Colonic mucosa (tissue), 4 donors: Measurements from ENCODE around the gene AIRE. TPM values are rescaled to one million over a fixed set of nuclear protein-coding genes. Genes with fewer than 3 reads are reported as not detected.
"Not testable (repeated sequence)": the region's sequence is repeated elsewhere in the genome, so short reads cannot be mapped to it uniquely, and the experiment has no call there.

ENCODE experiments used
- DNase-seq: peaks from one replicate; pipeline ENCODE4 v3.0.0-alpha.2; 2020
- H3K27ac ChIP-seq: fragments of 200-600 bp; one replicate; pipeline ENCODE4 v1.8.0; 2021
- H3K27me3 ChIP-seq: fragments of 200-600 bp; one replicate; pipeline ENCODE4 v1.8.0; 2021
- H3K36me3 ChIP-seq: fragments of 200-600 bp; one replicate; pipeline ENCODE4 v1.8.0; 2021
- H3K4me1 ChIP-seq: fragments of 200-600 bp; one replicate; pipeline ENCODE4 v1.8.0; 2021; ENCODE audit warnings: mild to moderate bottlenecking
- H3K4me3 ChIP-seq: fragments of 200-600 bp; one replicate; pipeline ENCODE4 v1.8.0; 2021
- H3K9ac ChIP-seq, 2 donors: one replicate each; pipeline ENCODE4 v1.7.0; 2013; ENCODE audit warnings: control low read depth in 2 of 2, low read depth in 2 of 2, low read length in 2 of 2
- H3K9me3 ChIP-seq: fragments of 200-600 bp; one replicate; pipeline ENCODE4 v1.8.0; 2021
- CTCF ChIP-seq: fragments of 200-600 bp; IDR thresholded peaks from one replicate; pipeline ENCODE4 v1.8.0; 2022; ENCODE audit warnings: antibody characterized with exemption, mild to moderate bottlenecking
- intact Hi-C: fragments of 100-400 bp; cut with DNase I; formaldehyde crosslinking; loops from one replicate; pipeline ENCODE4 v1.14.1; 2022
- total RNA-seq, 2 donors: library from RNA; stranded (reverse); fragmentation: NEBNext Ultra II Directional in 1 of 2; extraction: Animal tissue kit (Norgen Biotek cat#: 25700) in 1 of 2; gene quantifications; one replicate each; pipeline ENCODE4 v1.2.1, GENCODE V29; 2021
- donor health status: healthy.
- donor health status: DM: no; HTN: no; CAD: no.
- donor health status: DM: no; HTN: no; CAD: no.

Gene AIRE
- total RNA-seq: under 1 TPM in 1 of 2 donors, not detected in 1; 0.11 TPM

GRCh38 chr21:44285138-44285992 is at the start of gene AIRE:
TSS of gene AIRE (plus strand) at chr21:44285876. CDS start at chr21:44286007, 131 bp downstream.
- Histone ChIP-seq H3K4me1 (no peaks in the 10 kb centered on the region), H3K4me3 (no peak within 1 kb of the TSS)

DNA sequence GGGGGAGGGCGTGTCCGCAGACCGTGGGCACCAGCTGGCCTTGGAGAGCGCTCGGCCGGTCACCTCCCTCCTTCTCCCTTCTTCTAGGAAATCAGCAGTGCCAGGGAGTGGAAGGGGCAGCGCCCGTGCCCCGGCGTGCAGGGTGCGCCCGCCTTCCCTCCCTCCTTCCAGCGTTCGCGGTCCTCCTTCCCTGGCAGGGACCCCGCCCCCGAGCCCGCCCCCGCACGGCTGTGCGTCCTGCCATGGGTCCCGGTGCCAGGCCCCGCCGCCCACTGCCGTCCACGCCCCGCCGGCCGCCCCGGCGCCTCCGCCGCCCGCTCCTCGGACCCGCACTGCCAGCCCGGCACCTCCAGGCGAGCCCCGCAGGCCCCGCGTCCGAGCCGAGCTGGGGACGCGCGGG is 45.3 kb upstream of the AIRE start:
- H3K9ac ChIP-seq, H3K27ac ChIP-seq, H3K36me3 ChIP-seq, H3K9me3 ChIP-seq, H3K4me1 ChIP-seq, H3K4me3 ChIP-seq, DNase-seq, H3K27me3 ChIP-seq, intact Hi-C loops: not testable (repeated sequence)

More at GRCh38 chr21:44285138-44285992, at the start of gene AIRE:
- no peaks in the 10 kb centered on the region for H3K36me3 ChIP-seq
- no peak for DNase-seq
- TF ChIP-seq CTCF: no peak
- H3K27ac ChIP-seq: no peak within 1 kb of the TSS
- H3K9me3 ChIP-seq: no peaks in the 10 kb centered on the region
- H3K27me3 ChIP-seq: peaks cover 12% of the 10 kb centered on the region
- no peak within 1 kb of the TSS for H3K9ac ChIP-seq
- intact Hi-C loops: no loop called here

DNA sequence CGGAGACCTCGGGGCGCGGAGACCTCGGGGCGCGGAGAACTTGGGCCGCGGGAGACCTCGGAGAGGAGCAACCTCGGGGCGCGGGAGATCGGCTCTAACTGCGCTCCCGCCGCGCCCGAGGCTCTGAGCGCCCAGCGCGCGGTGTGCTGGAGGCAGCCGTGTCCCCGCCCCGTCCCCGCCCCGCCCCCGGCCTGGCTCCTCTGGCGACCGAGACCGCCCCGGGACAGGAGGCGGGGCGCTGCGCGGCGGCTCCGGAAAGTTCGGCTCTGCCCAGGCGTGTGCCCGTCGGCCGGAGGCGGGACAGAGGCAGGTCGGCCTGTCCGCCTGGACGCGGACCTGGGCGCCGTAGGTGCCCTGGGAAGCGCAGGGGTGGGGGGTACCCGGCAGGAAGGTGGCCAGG is 44.8 kb upstream of the AIRE start, which contains the start of gene ICOSLG:
Gene ICOSLG, minus strand, starts transcription at position 102 of the 400 bp plus-strand sequence. CDS start 126 bp downstream, outside the sequence.
- H3K4me1 ChIP-seq, intact Hi-C loops, H3K27me3 ChIP-seq, H3K36me3 ChIP-seq, H3K9me3 ChIP-seq, H3K9ac ChIP-seq, DNase-seq, H3K4me3 ChIP-seq, H3K27ac ChIP-seq: not testable (repeated sequence)

DNA sequence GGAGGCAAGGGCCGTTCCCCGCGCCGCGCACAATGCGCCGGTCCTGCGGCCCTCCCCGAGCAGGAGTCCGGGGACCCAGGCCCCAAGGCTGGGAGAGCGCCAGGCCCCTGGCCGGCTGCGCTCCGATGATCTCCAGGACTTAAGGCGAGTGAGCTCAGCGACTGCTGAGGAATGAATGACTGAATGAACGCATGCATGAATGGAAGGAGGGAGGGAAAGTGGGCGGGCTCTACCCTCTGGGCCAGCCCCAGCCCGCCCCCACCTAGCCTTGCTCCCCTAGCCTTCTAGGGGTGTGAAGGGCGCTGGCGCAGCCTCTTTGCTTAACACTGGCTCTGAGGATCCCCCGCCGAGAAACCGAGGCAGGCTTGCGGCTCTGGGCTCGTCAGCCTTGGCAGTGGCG is 44.4 kb upstream of the AIRE start:
- H3K27ac ChIP-seq, H3K4me1 ChIP-seq, intact Hi-C loops, H3K9me3 ChIP-seq, H3K4me3 ChIP-seq, H3K36me3 ChIP-seq, H3K27me3 ChIP-seq, H3K9ac ChIP-seq, DNase-seq: not testable (repeated sequence)

GRCh38 chr21:44243980-44244379 is 41.7 kb upstream of the AIRE start:
- H3K27me3 ChIP-seq, intact Hi-C loops, H3K27ac ChIP-seq, H3K9me3 ChIP-seq, DNase-seq, H3K4me1 ChIP-seq, H3K36me3 ChIP-seq, H3K9ac ChIP-seq, H3K4me3 ChIP-seq: not testable (repeated sequence)

- H3K9ac ChIP-seq, H3K4me3 ChIP-seq, H3K4me1 ChIP-seq, DNase-seq, H3K36me3 ChIP-seq, intact Hi-C loops, H3K27ac ChIP-seq, H3K27me3 ChIP-seq, H3K9me3 ChIP-seq: not testable (repeated sequence)
Measured at GRCh38 chr21:44247904-44248303, 37.8 kb upstream of the AIRE start.

DNA sequence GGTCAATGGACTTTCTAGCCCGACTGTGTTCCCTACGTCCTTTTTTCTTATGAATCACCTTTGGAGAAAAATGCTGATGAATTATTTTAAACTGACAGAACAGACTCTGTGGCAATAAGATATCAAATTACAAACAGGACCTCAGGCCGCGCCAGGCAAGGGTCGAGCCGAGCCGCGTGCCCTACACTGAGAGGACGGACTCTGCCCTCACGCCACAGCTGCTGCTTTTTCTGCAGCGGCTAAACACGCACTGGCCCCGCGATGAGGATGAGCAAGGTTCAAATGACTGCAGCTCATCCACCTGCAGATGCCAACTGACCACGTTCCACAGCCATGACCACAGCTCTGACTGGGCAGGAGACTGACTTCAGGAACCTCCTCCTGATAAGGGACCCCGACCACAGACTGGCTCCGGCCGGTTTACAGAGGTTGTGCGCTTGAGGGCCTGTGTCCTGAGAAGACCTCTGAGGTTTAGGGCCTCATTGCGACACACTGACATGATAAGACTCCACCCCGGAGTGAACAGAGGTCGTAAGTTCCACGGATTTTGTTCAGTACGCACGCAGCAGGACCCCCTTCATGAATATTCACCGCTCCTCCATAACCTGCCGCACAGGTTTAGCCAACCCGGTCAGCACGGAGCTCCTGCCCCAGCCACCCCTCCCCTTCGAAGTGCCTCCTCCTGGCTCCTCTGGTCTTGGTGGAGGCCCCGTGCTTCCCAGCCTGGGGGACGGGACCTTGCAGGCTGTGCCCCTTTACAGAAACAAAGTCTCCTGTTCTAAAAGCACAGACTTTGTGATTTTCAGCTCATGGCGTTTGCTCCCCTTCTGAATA is 36.3 kb upstream of the AIRE start:
- intact Hi-C loops, DNase-seq: not testable (repeated sequence)

DNA sequence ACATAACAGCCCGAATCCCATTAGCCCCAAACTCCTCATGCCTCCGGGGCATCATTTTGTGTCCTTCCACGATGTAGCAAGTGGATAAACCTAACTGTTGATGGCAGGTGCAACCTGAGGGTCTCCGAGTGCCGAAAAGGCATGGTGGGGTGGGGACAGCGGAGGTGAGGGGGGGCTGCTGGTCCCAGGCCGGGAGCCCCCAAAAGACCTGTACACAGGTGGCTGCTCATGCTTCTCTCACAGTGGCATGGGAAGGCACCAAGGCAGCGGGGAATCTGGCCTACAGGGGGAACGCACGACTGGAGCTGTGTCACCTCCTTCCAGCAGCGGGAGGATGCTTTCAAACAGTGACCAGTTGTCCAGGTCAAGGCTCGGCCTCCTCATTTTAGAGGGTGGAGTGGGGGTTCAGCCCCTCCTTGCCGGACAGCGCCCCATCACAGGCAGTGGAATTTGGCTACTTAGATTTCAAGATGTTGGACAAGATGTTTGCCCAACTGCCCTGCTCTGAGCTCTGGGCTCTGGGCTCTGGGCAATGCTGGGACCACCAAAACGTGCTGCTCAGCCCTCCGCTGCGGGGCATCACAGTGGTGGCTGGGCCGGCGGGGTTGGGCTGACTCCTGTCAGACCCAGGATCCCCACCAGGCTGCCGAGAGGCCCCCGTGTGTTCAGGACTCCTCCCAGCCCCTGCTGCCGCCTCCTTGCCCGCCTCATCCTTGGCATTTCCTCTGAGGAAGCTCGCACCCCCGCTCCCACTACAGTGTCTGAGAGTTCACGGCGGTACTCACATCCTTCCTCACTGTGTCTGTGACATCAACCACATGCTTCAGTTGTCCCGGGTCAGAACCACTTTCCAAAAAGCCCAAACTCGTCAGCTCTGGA is 31.6 kb upstream of the AIRE start:
- no peaks in the 10 kb centered on the region for H3K9me3 ChIP-seq
- no peak for TF ChIP-seq CTCF
- no peak overlapping the region for H3K27ac ChIP-seq

More for the DNA sequence above, 36.3 kb upstream of the AIRE start:
- not testable (repeated sequence) for H3K9me3 ChIP-seq, H3K36me3 ChIP-seq, H3K4me1 ChIP-seq, H3K27ac ChIP-seq, H3K4me3 ChIP-seq, H3K9ac ChIP-seq, H3K27me3 ChIP-seq

More for the DNA sequence above, 31.6 kb upstream of the AIRE start:
- intact Hi-C loops: no loop called here
- Histone ChIP-seq H3K27me3 (no peaks in the 10 kb centered on the region), H3K4me3 (no peak overlapping the region), H3K9ac (no peak overlapping the region), H3K4me1 (no peaks in the 10 kb centered on the region), H3K36me3 (no peaks in the 10 kb centered on the region)
- no peak for DNase-seq
